Sigmoid colon (tissue), 4 donors: ENCODE measurements around the gene C16orf92.

Source experiments
- CTCF ChIP-seq, 4 experiments: fragments of 450-650 bp in 3 of 4; fragments of 200-600 bp in 1 of 4; IDR thresholded peaks; one replicate each; pipeline ENCODE4 v1.5.1; 2016 to 2019; ENCODE audit warnings: antibody characterized with exemption in 4 of 4, mild to moderate bottlenecking in 3 of 4, moderate library complexity in 2 of 4
- EP300 ChIP-seq, 4 donors: sonication (generic); formaldehyde crosslinking; IDR thresholded peaks; one replicate each; pipeline ENCODE4 v1.6.1; 2017; ENCODE audit warnings: antibody characterized with exemption in 4 of 4
- POLR2A ChIP-seq, 2 donors: fragments of 450-650 bp; IDR thresholded peaks; one replicate each; pipeline ENCODE4 v1.6.1; 2016; ENCODE audit warnings: antibody characterized with exemption in 2 of 2, mild to moderate bottlenecking in 2 of 2, moderate library complexity in 2 of 2
- POLR2AphosphoS5 ChIP-seq, 4 donors: sonication (generic); formaldehyde crosslinking; IDR thresholded peaks; one replicate each; pipeline ENCODE4 v1.6.1; 2017; ENCODE audit warnings: antibody characterized with exemption in 4 of 4

DNA sequence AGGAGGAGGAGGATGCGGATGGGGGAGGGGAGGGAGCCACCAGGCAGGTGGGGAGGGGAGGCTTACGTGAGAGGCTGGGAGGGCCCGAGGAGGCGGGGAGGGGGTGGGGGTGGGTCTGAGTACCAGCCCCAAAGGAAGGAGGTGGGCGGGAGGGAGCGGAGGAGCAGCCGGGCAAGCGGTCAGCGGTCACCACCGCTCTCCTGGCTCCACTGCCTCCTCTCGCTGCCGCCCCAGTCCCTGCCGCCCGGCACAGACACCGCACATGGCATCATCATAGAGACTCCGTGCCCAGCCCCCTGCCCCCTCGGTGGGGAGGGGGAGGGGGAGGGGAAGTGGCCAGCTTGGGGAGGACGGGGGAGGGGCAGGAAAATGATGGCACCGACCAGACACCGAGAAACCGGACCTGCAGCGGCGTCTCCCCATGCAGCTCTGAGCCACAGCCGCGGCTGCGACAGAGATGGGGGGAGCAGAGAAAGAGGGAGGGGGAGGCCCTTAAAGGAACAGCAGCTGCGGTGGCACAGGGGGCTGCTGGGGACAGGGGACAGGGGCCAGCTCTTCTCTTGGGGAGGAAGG is 7.9 kb downstream of the C16orf92 start, which contains the start of gene TLCD3B:
- TF ChIP-seq CTCF (IDR thresholded peaks at IDR 0.05), result no peak
- TF ChIP-seq POLR2A (IDR thresholded peaks at IDR 0.05), result no peak
- no peak for TF ChIP-seq EP300 (IDR thresholded peaks at IDR 0.05)
- TF ChIP-seq POLR2AphosphoS5 (IDR thresholded peaks at IDR 0.05), result no peak
